Thymus (tissue), 11 donors: ENCODE results near the gene ITGB8. TPM values are rescaled to one million over a fixed set of nuclear protein-coding genes. Genes with fewer than 3 reads are reported as not detected.
A peak's percentile ranks its signal among the peaks of the same experiment; 100 is the strongest.

ENCODE experiments used
- DNase-seq, 9 donors: peaks; one replicate each; pipeline ENCODE4 v3.0.0-alpha.2; 2013; ENCODE audit warnings: low spot score in 9 of 9, low read depth in 6 of 9, missing footprints in 1 of 9
- H3K27ac ChIP-seq, 2 donors: one replicate each; pipeline ENCODE4 v1.5.1; 2013; ENCODE audit warnings: control low read depth in 1 of 2, low read depth in 1 of 2, low read length in 1 of 2, mild to moderate bottlenecking in 1 of 2, moderate library complexity in 1 of 2
- H3K27me3 ChIP-seq, 2 donors: one replicate each; pipeline ENCODE4 v1.5.1; 2013; ENCODE audit warnings: low read length in 1 of 2; ENCODE audit not compliant: control insufficient read depth in 2 of 2, insufficient read depth in 1 of 2
- H3K36me3 ChIP-seq, 2 donors: one replicate each; pipeline ENCODE4 v1.5.1; 2013; ENCODE audit warnings: low read length in 1 of 2, mild to moderate bottlenecking in 1 of 2, moderate library complexity in 1 of 2; ENCODE audit not compliant: control insufficient read depth in 2 of 2, insufficient read depth in 2 of 2
- H3K4me1 ChIP-seq, 2 donors: one replicate each; pipeline ENCODE4 v1.5.1; 2013; ENCODE audit warnings: low read length in 2 of 2; ENCODE audit not compliant: control insufficient read depth in 2 of 2, insufficient read depth in 2 of 2
- H3K4me3 ChIP-seq, 2 donors: one replicate each; pipeline ENCODE4 v1.5.1; 2013; ENCODE audit warnings: low read length in 2 of 2, control low read depth in 1 of 2, mild to moderate bottlenecking in 1 of 2
- H3K9me3 ChIP-seq, 2 donors: one replicate each; pipeline ENCODE4 v1.5.1; 2013; ENCODE audit warnings: low read length in 1 of 2, mild to moderate bottlenecking in 1 of 2; ENCODE audit not compliant: control insufficient read depth in 2 of 2, insufficient read depth in 1 of 2
- WGBS: extraction: QIAGEN DNeasy Blood & Tissue Kit; methylation state at CpG from one replicate; pipeline ENCODE4 v1.1.7; 2013; 5-methylcytosine and 5-hydroxymethylcytosine counted together
- polyA plus RNA-seq: library from polyadenylated mRNA; stranded (reverse); fragments of 200-250 nt; gene quantifications from one replicate; pipeline ENCODE4 v1.2.3, GENCODE V29; 2013
- total RNA-seq: library from RNA; stranded (reverse); fragments of 120-200 nt; gene quantifications from one replicate; pipeline ENCODE4 v1.2.4, GENCODE V29; 2013
- donor health status: healthy.

The ITGB8 gene
- total and polyA plus RNA-seq, 2 donors, result 2.3 to 2.6 TPM

- Histone ChIP-seq H3K4me3 (no peak overlapping the region), H3K27me3 (no peaks in the 10 kb centered on the region), H3K36me3 (no peaks in the 10 kb centered on the region), H3K9me3 (no peaks in the 10 kb centered on the region), H3K27ac (no peak overlapping the region), H3K4me1 (no peaks in the 10 kb centered on the region)
- 95% methylated on average over 3 of the region's 3 CpGs for WGBS
- no peak for DNase-seq
Measured at GRCh38 chr7:20435305-20435704, 104.6 kb downstream of the ITGB8 start.

GRCh38 chr7:20438248-20438647 lies 107.5 kb downstream of the ITGB8 start:
- H3K4me1 ChIP-seq, result no peaks in the 10 kb centered on the region
- no peaks in the 10 kb centered on the region for H3K36me3 ChIP-seq
- H3K27me3 ChIP-seq, result no peaks in the 10 kb centered on the region
- no peak overlapping the region for H3K27ac ChIP-seq
- H3K9me3 ChIP-seq, result no peaks in the 10 kb centered on the region
- H3K4me3 ChIP-seq, result no peak overlapping the region
- no peak for DNase-seq

DNA sequence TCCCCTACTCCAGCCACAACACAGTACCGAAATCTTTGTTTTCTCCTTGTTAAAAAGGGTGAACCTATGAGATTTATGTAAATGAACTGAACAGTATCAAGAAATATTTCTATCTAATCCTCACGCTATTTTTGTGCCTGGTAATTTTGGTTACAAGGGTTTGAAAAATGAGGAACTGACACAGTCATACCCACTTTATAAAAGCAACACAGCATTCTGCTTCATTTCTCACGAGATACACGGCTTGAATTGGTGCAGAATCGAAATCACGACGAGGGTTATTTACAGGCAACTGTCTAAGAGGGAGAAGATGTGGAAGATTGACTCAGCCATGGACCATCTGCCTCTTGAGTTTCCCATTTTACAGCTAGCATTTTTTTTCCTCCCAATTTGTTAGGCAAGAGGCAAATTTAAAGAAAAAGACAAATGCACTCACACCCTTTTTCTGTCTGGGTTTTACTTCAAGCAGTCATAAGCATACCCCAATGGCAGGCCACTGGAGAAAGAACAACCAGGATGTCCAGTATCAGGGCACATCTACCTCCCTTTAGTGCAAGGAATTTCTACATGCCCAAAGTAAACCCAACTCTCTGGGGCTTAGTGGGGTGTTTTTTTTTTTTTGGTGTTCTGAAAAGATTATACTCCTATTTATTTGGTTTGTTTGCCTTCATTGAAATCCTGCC lies 108.1 kb downstream of the ITGB8 start:
- no peaks in the 10 kb centered on the region for H3K9me3 ChIP-seq
- H3K4me3 ChIP-seq, result no peak overlapping the region
- no peaks in the 10 kb centered on the region for H3K36me3 ChIP-seq
- WGBS, result 8% methylated on average over 7 of the region's 7 CpGs
- no peaks in the 10 kb centered on the region for H3K4me1 ChIP-seq
- no peak overlapping the region for H3K27ac ChIP-seq
- H3K27me3 ChIP-seq, result no peaks in the 10 kb centered on the region
- DNase-seq, result no peak

DNA sequence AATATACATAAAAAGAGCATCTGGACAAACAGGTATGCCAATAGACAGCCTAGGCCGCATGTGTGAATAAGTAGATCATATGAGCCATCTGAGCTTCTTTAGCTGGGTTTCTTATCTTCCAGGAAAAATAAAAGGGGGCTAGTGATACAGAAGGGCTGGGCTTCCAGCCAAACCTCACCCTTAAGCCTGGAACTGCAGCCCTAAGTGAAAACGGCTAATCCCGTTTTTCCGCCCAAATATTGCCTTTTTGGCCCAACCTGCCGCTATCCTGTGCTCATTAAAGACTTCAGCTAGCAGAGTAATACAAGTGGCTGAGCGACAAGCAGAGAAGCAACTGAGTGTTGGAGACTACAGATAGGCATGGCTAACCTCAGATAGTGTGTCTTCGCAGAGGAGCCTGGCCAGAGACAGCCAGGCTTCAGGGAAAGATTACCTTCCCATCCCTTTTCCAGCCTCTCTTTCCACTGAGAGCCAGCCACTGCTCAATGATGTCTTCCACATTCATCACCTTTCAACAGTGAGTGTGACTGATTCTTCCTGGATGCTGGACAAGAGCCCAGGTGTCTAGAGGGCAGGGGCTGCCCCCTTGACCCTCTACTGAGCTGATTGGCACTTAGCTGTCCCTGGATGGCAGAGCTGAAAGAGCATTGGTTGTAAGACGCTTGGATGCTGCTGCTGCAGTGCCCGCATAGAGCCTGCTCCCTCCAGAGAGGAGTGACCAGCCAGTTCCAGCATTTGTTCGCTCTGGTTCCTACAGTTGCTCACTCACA lies 108.9 kb downstream of the ITGB8 start:
- Histone ChIP-seq H3K4me1 (no peaks in the 10 kb centered on the region), H3K27me3 (no peaks in the 10 kb centered on the region), H3K27ac (no peak overlapping the region), H3K9me3 (no peaks in the 10 kb centered on the region), H3K4me3 (no peak overlapping the region), H3K36me3 (no peaks in the 10 kb centered on the region)
- 96% methylated on average over 10 of the region's 10 CpGs for WGBS
- no peak for DNase-seq

- H3K36me3 ChIP-seq, result no peaks in the 10 kb centered on the region
- WGBS, result 91% methylated on average over 9 of the region's 9 CpGs
- DNase-seq, result peak in 1 of 9 donors; percentile 12
Measured at GRCh38 chr7:20440472-20441105, 109.9 kb downstream of the ITGB8 start.

GRCh38 chr7:20441346-20441745 lies 110.6 kb downstream of the ITGB8 start:
- DNase-seq, result no peak
- WGBS, result 96% methylated on average over 4 of the region's 4 CpGs
- no peaks in the 10 kb centered on the region for H3K9me3 ChIP-seq

More at GRCh38 chr7:20440472-20441105, 109.9 kb downstream of the ITGB8 start:
- Histone ChIP-seq H3K4me3 (no peak overlapping the region), H3K27me3 (no peaks in the 10 kb centered on the region), H3K9me3 (no peaks in the 10 kb centered on the region), H3K4me1 (no peaks in the 10 kb centered on the region), H3K27ac (no peak overlapping the region)

DNA sequence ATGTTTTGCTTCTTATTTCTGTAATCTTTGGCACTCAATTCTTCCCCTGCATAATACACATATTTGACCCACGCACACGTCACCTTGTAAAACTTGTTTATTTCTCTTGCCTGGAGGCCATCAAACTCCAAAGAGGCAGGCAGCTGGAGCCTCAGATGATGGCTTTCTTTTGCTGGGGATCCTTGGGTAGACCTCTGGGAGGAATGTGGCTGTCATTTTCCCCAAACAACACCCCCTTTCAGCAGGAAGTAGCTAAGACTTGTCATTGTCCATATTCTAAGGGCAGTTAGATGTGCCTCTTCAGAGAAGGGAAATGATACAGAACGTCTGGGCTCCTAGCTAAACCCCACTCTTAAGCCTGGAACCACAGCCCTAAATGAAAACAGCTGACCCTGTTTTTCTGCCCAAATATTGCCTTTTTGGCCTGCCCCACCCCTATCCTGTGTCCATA lies 111.3 kb downstream of the ITGB8 start:
- DNase-seq, result no peak
- H3K4me1 ChIP-seq, result no peaks in the 10 kb centered on the region
- H3K9me3 ChIP-seq, result no peaks in the 10 kb centered on the region
- no peaks in the 10 kb centered on the region for H3K36me3 ChIP-seq
- 94% methylated on average over 3 of the region's 3 CpGs for WGBS
- no peak overlapping the region for H3K27ac ChIP-seq
- H3K4me3 ChIP-seq, result no peak overlapping the region
- no peaks in the 10 kb centered on the region for H3K27me3 ChIP-seq

More at GRCh38 chr7:20441346-20441745, 110.6 kb downstream of the ITGB8 start:
- H3K36me3 ChIP-seq, result no peaks in the 10 kb centered on the region
- no peaks in the 10 kb centered on the region for H3K4me1 ChIP-seq
- H3K4me3 ChIP-seq, result no peak overlapping the region
- no peak overlapping the region for H3K27ac ChIP-seq
- H3K27me3 ChIP-seq, result no peaks in the 10 kb centered on the region

DNA sequence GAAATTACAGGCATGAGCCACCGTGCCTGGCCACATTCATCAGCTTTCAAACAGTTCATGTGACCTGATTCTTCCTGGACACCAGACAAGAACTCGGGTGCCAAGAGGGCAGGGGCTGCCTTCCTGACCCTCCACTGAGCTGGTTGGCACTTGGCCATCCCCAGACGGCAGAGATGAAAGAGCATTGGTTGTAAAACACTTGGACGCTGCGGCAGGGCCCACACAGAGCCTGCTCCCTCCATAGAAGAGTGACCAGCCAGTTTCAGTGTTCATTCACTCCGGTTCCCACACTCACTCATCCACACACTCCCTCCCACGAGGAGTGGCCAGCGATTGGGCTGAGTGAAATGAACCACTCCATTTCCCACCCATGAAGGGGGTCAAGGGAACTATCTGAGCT lies 112.3 kb downstream of the ITGB8 start:
- Histone ChIP-seq H3K27me3 (no peaks in the 10 kb centered on the region), H3K9me3 (no peaks in the 10 kb centered on the region), H3K4me1 (no peaks in the 10 kb centered on the region), H3K4me3 (no peak overlapping the region), H3K36me3 (no peaks in the 10 kb centered on the region), H3K27ac (no peak overlapping the region)
- DNase-seq, result no peak
- 94% methylated on average over 8 of the region's 8 CpGs for WGBS
